ENCODE data around the gene MAGEE2.

DNA sequence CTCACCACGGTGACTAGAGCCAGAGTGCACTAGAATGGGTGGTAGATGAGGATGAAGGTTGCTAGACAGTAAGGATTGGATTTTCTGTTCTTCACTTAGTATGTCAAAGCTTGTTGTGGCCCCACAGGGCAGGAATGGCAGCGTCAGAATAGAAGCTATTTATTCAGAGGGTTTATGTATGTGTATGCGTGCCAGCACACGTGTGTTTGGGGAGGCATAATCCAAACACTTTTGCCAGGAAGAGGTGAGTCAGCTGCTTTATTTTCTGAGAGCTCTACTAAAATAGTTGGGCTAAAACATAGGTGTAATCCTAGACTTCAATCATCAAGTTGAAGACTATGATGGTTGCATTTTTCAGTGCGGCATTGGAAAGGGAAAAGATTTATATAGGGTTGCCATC lies 1.2 kb upstream of the MAGEE2 start:
- no peak for TF ChIP-seq KAT7 (CRISPR knock-in tag; IDR thresholded peaks at IDR 0.05; ENCODE audit: borderline replicate concordance)
- TF ChIP-seq, protein P1, sequence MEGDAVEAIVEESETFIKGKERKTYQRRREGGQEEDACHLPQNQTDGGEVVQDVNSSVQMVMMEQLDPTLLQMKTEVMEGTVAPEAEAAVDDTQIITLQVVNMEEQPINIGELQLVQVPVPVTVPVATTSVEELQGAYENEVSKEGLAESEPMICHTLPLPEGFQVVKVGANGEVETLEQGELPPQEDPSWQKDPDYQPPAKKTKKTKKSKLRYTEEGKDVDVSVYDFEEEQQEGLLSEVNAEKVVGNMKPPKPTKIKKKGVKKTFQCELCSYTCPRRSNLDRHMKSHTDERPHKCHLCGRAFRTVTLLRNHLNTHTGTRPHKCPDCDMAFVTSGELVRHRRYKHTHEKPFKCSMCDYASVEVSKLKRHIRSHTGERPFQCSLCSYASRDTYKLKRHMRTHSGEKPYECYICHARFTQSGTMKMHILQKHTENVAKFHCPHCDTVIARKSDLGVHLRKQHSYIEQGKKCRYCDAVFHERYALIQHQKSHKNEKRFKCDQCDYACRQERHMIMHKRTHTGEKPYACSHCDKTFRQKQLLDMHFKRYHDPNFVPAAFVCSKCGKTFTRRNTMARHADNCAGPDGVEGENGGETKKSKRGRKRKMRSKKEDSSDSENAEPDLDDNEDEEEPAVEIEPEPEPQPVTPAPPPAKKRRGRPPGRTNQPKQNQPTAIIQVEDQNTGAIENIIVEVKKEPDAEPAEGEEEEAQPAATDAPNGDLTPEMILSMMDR (IDR thresholded peaks at IDR 0.05), result no peak
- TF ChIP-seq, protein P2, sequence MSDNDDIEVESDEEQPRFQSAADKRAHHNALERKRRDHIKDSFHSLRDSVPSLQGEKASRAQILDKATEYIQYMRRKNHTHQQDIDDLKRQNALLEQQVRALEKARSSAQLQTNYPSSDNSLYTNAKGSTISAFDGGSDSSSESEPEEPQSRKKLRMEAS (CRISPR knock-in tag; IDR thresholded peaks at IDR 0.05), result no peak
- no peak for TF ChIP-seq ZNF138 (CRISPR knock-in tag; conservative IDR thresholded peaks at IDR 0.05)
- TF ChIP-seq, protein P3, sequence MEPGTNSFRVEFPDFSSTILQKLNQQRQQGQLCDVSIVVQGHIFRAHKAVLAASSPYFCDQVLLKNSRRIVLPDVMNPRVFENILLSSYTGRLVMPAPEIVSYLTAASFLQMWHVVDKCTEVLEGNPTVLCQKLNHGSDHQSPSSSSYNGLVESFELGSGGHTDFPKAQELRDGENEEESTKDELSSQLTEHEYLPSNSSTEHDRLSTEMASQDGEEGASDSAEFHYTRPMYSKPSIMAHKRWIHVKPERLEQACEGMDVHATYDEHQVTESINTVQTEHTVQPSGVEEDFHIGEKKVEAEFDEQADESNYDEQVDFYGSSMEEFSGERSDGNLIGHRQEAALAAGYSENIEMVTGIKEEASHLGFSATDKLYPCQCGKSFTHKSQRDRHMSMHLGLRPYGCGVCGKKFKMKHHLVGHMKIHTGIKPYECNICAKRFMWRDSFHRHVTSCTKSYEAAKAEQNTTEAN (CRISPR knock-in tag; IDR thresholded peaks at IDR 0.05), result no peak
- TF ChIP-seq, protein P4, sequence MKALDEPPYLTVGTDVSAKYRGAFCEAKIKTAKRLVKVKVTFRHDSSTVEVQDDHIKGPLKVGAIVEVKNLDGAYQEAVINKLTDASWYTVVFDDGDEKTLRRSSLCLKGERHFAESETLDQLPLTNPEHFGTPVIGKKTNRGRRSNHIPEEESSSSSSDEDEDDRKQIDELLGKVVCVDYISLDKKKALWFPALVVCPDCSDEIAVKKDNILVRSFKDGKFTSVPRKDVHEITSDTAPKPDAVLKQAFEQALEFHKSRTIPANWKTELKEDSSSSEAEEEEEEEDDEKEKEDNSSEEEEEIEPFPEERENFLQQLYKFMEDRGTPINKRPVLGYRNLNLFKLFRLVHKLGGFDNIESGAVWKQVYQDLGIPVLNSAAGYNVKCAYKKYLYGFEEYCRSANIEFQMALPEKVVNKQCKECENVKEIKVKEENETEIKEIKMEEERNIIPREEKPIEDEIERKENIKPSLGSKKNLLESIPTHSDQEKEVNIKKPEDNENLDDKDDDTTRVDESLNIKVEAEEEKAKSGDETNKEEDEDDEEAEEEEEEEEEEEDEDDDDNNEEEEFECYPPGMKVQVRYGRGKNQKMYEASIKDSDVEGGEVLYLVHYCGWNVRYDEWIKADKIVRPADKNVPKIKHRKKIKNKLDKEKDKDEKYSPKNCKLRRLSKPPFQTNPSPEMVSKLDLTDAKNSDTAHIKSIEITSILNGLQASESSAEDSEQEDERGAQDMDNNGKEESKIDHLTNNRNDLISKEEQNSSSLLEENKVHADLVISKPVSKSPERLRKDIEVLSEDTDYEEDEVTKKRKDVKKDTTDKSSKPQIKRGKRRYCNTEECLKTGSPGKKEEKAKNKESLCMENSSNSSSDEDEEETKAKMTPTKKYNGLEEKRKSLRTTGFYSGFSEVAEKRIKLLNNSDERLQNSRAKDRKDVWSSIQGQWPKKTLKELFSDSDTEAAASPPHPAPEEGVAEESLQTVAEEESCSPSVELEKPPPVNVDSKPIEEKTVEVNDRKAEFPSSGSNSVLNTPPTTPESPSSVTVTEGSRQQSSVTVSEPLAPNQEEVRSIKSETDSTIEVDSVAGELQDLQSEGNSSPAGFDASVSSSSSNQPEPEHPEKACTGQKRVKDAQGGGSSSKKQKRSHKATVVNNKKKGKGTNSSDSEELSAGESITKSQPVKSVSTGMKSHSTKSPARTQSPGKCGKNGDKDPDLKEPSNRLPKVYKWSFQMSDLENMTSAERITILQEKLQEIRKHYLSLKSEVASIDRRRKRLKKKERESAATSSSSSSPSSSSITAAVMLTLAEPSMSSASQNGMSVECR (CRISPR knock-in tag; IDR thresholded peaks at IDR 0.05; ENCODE audit: borderline replicate concordance), result no peak
- no peak for TF ChIP-seq TCF7 (CRISPR knock-in tag; IDR thresholded peaks at IDR 0.05; ENCODE audit: low read depth)

Measured in WTC11 (cell line).